GM12878 (cell line): ENCODE results near the gene AMIGO2. TPM values are rescaled to one million over a fixed set of nuclear protein-coding genes. Genes with fewer than 3 reads are reported as not detected.

Experiments used
- ATAC-seq: fragments of 200-7000 bp; cut with Tn5 transposase; 3 replicates; pipeline ENCODE4 v1.9.1; 2020; ENCODE audit warnings: mild to moderate bottlenecking, moderate library complexity
- BruUV-seq: library from RNA; stranded (reverse); fragments of 400-500 nt; replicated peaks from 2 replicates; lab custom pipeline; 2021; lab: Mats Ljungman, UMichigan
- CTCF ChIA-PET: fragments of 300-600 bp; sonication (Branson Sonifier 250); formaldehyde crosslinking; extraction: SDS; loops from one replicate; lab custom pipeline; 2021; ENCODE audit warnings: inconsistent platforms; lab: Yijun Ruan, JAX
- POLR2A ChIA-PET: fragments of 350-600 bp; formaldehyde crosslinking; extraction: SDS; loops from one replicate; lab custom pipeline; 2021; ENCODE audit warnings: inconsistent platforms; lab: Charles Lee
- RAD21 ChIA-PET: fragments of 300-600 bp; sonication (Branson Sonifier 250); formaldehyde crosslinking; loops from one replicate; lab custom pipeline; 2023; ENCODE audit warnings: antibody characterized with exemption; ENCODE audit not compliant: unreplicated experiment; lab: Charles Lee
- SMC1A ChIA-PET: fragments of 300-600 bp; sonication (Branson Sonifier 250); formaldehyde crosslinking; loops from one replicate; lab custom pipeline; 2023; ENCODE audit not compliant: unreplicated experiment, uncharacterized antibody; lab: Charles Lee
- DNase-seq: peaks from one replicate; pipeline ENCODE4 v3.0.0-alpha.2; 2011; ENCODE audit warnings: low read depth, low spot score
- FAIRE-seq: peaks from 3 replicates; lab custom pipeline; 2011; peaks lifted over from hg19 to GRCh38; lab: Jason Lieb, UNC
- H2AFZ ChIP-seq: 2 replicates; pipeline ENCODE4 v1.6.0; 2011; ENCODE audit warnings: low read depth, low read length, control low read depth; ENCODE audit not compliant: control insufficient read depth
- H3K27ac ChIP-seq: 2 replicates; pipeline ENCODE4 v1.5.1; 2011; ENCODE audit warnings: control low read depth; ENCODE audit not compliant: control insufficient read depth, insufficient read depth
- H3K27me3 ChIP-seq, 2 experiments: replicated peaks in 1 of 2; 2 replicates each; pipeline versions ENCODE4 v1.6.0 to v1.6.1; 2011; ENCODE audit warnings: low read length in 1 of 2; ENCODE audit not compliant: control insufficient read depth in 2 of 2, insufficient read depth in 2 of 2
- H3K36me3 ChIP-seq, 2 experiments: 2 replicates each; pipeline ENCODE4 v1.5.1; 2011; ENCODE audit warnings: low read length in 1 of 2; ENCODE audit not compliant: control insufficient read depth in 2 of 2, insufficient read depth in 2 of 2
- H3K4me1 ChIP-seq: 2 replicates; pipeline ENCODE4 v1.6.1; 2011; ENCODE audit warnings: mild to moderate bottlenecking, low read length, moderate library complexity, mixed read lengths; ENCODE audit not compliant: control insufficient read depth, insufficient read depth
- H3K4me2 ChIP-seq: 2 replicates; pipeline ENCODE4 v1.6.0; 2011; ENCODE audit warnings: control low read depth; ENCODE audit not compliant: control insufficient read depth, insufficient read depth
- H3K4me3 ChIP-seq: fragments of 200-600 bp; sonication (generic); 2 replicates; pipeline ENCODE4 v1.5.1; 2016
- H3K79me2 ChIP-seq: 2 replicates; pipeline ENCODE4 v1.6.0; 2011; ENCODE audit warnings: low read length; ENCODE audit not compliant: control insufficient read depth, insufficient read depth
- H3K9ac ChIP-seq: 2 replicates; pipeline ENCODE4 v1.8.0; 2011; ENCODE audit warnings: low read length, control low read depth, mixed read lengths; ENCODE audit not compliant: control insufficient read depth, insufficient read depth
- H3K9me3 ChIP-seq: replicated peaks from 3 replicates; pipeline ENCODE4 v1.5.1; 2011; ENCODE audit warnings: mild to moderate bottlenecking, low read length; ENCODE audit not compliant: control insufficient read depth, insufficient read depth
- H4K20me1 ChIP-seq: 2 replicates; pipeline ENCODE4 v1.6.0; 2011; ENCODE audit not compliant: control insufficient read depth, insufficient read depth
- BRCA1 ChIP-seq: IDR thresholded peaks from 2 replicates; pipeline ENCODE4 v1.6.1; 2011; ENCODE audit warnings: low read depth, low read length, improper control_type of control experiment
- E2F4 ChIP-seq: IDR thresholded peaks from 2 replicates; pipeline ENCODE4 v1.6.1; 2012; ENCODE audit warnings: low read depth, low read length, improper control_type of control experiment
- EED ChIP-seq: sonication (generic); IDR thresholded peaks from 2 replicates; pipeline ENCODE4 v1.6.1; 2016; ENCODE audit warnings: antibody characterized with exemption, low read depth
- MEF2A ChIP-seq: IDR thresholded peaks from 2 replicates; pipeline ENCODE4 v1.6.1; 2011; ENCODE audit warnings: low read depth, mild to moderate bottlenecking, low read length, moderate library complexity; ENCODE audit not compliant: insufficient read depth
- NFYA ChIP-seq: IDR thresholded peaks from 2 replicates; pipeline ENCODE4 v1.6.1; 2011; ENCODE audit warnings: low read depth, mild to moderate bottlenecking, low read length, improper control_type of control experiment, borderline replicate concordance
- PAX8 ChIP-seq: fragments of 450-650 bp; IDR thresholded peaks from 2 replicates; pipeline ENCODE4 v1.6.1; 2017; ENCODE audit warnings: mild to moderate bottlenecking, moderate library complexity
- RB1 ChIP-seq: fragments of 450-650 bp; formaldehyde crosslinking; IDR thresholded peaks from 2 replicates; pipeline ENCODE4 v1.6.1; 2017; ENCODE audit warnings: mild to moderate bottlenecking, borderline replicate concordance
- SMARCA5 ChIP-seq: fragments of 450-650 bp; IDR thresholded peaks from 2 replicates; pipeline ENCODE4 v1.6.1; 2017; ENCODE audit warnings: mild to moderate bottlenecking
- SUZ12 ChIP-seq: fragments of 200-600 bp; sonication (generic); IDR thresholded peaks from one replicate; pipeline ENCODE4 v1.6.1; 2018; ENCODE audit warnings: antibody characterized with exemption, mild to moderate bottlenecking; ENCODE audit not compliant: unreplicated experiment
- USF1 ChIP-seq: IDR thresholded peaks from 2 replicates; pipeline ENCODE4 v1.6.1; 2011; ENCODE audit warnings: borderline replicate concordance, low read depth, mild to moderate bottlenecking, moderate library complexity, mixed read lengths, low read length; ENCODE audit not compliant: insufficient read depth; ENCODE audit errors: extremely low read length
- YY1 ChIP-seq: IDR thresholded peaks from 2 replicates; pipeline ENCODE4 v1.6.1; 2011; ENCODE audit warnings: low read depth, mild to moderate bottlenecking, low read length
- ZNF217 ChIP-seq: fragments of 450-650 bp; IDR thresholded peaks from 2 replicates; pipeline ENCODE4 v1.6.1; 2017; ENCODE audit warnings: antibody characterized with exemption, mild to moderate bottlenecking
- ZNF24 ChIP-seq: fragments of 450-650 bp; IDR thresholded peaks from 2 replicates; pipeline ENCODE4 v1.6.1; 2017; ENCODE audit warnings: antibody characterized with exemption, mild to moderate bottlenecking
- ZNF384 ChIP-seq: IDR thresholded peaks from 2 replicates; pipeline ENCODE4 v1.6.1; 2012; ENCODE audit warnings: low read depth, mild to moderate bottlenecking, low read length, improper control_type of control experiment, borderline replicate concordance
- ZZZ3 ChIP-seq: IDR thresholded peaks from 2 replicates; pipeline ENCODE4 v1.6.1; 2011; ENCODE audit warnings: low read depth; ENCODE audit not compliant: control insufficient read depth, insufficient read length
- WGBS: methylation state at CpG from one replicate; pipeline ENCODE4 v1.1.6; 2016; ENCODE audit warnings: low lambda C conversion rate; ENCODE audit not compliant: insufficient replicate concordance, insufficient coverage; ENCODE audit errors: missing lambda C conversion rate; 5-methylcytosine and 5-hydroxymethylcytosine counted together
- in situ Hi-C: fragments of 300-500 bp; cut with MboI; formaldehyde crosslinking; loops from 9 replicates; pipeline ENCODE4 v1.14.3; 2018; ENCODE audit warnings: mixed read lengths
- intact Hi-C: fragments of 100-400 bp; cut with micrococcal nuclease; formaldehyde crosslinking; loops from one replicate; pipeline ENCODE4 v1.14.2; 2022; ENCODE audit not compliant: unreplicated experiment
- polyA plus RNA-seq, 11 experiments: library from polyadenylated mRNA; depleted of rRNA in 4 of 11; unstranded in 6 of 11; stranded (reverse) in 5 of 11; fragments of >200 nt; fragmentation: Nextera tagmentation in 4 of 11; fragmentation: Illumina TruSeq in 1 of 11; extraction: Ambion mirVana in 4 of 11; extraction: Trizol in 1 of 11; gene quantifications; 1 replicate in 1 of 11; 2 replicates in 10 of 11; pipeline versions ENCODE4 v1.2.1 to v1.2.3, GENCODE V29; 2011 to 2016; ENCODE audit warnings: inconsistent platforms in 2 of 11, missing spikeins in 2 of 11, low read depth in 1 of 11
- total RNA-seq, 4 experiments: library from RNA; depleted of rRNA in 3 of 4; stranded (reverse); fragments of >200 nt in 3 of 4; fragmentation: Illumina TruSeq in 1 of 4; extraction: Trizol in 1 of 4; gene quantifications; 2 replicates each; pipeline versions ENCODE4 v1.2.1 to v1.2.3, GENCODE V29; 2013 to 2021

Gene AMIGO2
- total and polyA plus RNA-seq, 10 of the 15 experiments (the other 5 are each of a cell fraction or from before 2014, with no cell fraction given): 0.03 to 0.15 (median 0.11) TPM; not detected in 7

- in situ Hi-C loops (no loop called here), intact Hi-C loops (no loop called here)
- H3K4me1 ChIP-seq: no peaks in the 10 kb centered on the region
- no peaks in the 10 kb centered on the region for H3K9me3 ChIP-seq
- H3K79me2 ChIP-seq: no peaks in the 10 kb centered on the region
- FAIRE-seq: no peak
- H3K27me3 ChIP-seq: no peaks in the 10 kb centered on the region; a peak in 2 of 4 replicates
- H3K27ac ChIP-seq: no peak overlapping the region
- no peak overlapping the region for H2AFZ ChIP-seq
- DNase-seq: no peak
- H3K9ac ChIP-seq: no peak overlapping the region
- no peak for ATAC-seq
- ChIA-PET RAD21 (no interaction called here), SMC1A (no interaction called here), POLR2A (no interaction called here), CTCF (no interaction called here)
- TF ChIP-seq SUZ12 (no peak), E2F4 (no peak), ZZZ3 (no peak), ZNF384 (no peak), NFYA (no peak), BRCA1 (no peak)
- no TSS peak for BruUV-seq
- H3K4me3 ChIP-seq: no peak overlapping the region
- H4K20me1 ChIP-seq: no peaks in the 10 kb centered on the region
- H3K36me3 ChIP-seq: no peaks in the 10 kb centered on the region
- no peak overlapping the region for H3K4me2 ChIP-seq
- 71% methylated on average over 2 of the region's 2 CpGs for WGBS
Observed at GRCh38 chr12:47099610-47100009, 19.9 kb upstream of the AMIGO2 start.

- no peak overlapping the region for H3K4me3 ChIP-seq
- no peak overlapping the region for H3K9ac ChIP-seq
- no peak overlapping the region for H3K27ac ChIP-seq
- no peak for DNase-seq
- no peaks in the 10 kb centered on the region; a peak in 2 of 4 replicates for H3K27me3 ChIP-seq
- 35% methylated on average over 6 of the region's 6 CpGs for WGBS
- FAIRE-seq: no peak
- ChIA-PET SMC1A (interaction anchor here (1.6 kb wide), 1 partner anchor 12 kb away, joined by 4 read pairs; no protein-coding TSS in a partner anchor), RAD21 (no interaction called here), CTCF (no interaction called here), POLR2A (no interaction called here)
- H3K36me3 ChIP-seq: no peaks in the 10 kb centered on the region
- no peak overlapping the region for H3K4me2 ChIP-seq
- no peak overlapping the region for H2AFZ ChIP-seq
- no peaks in the 10 kb centered on the region for H3K4me1 ChIP-seq
- in situ Hi-C loops: no loop called here
- BruUV-seq: no TSS peak
- H3K9me3 ChIP-seq: no peaks in the 10 kb centered on the region
- no peaks in the 10 kb centered on the region for H3K79me2 ChIP-seq
- intact Hi-C loops: no loop called here
- H4K20me1 ChIP-seq: no peaks in the 10 kb centered on the region
- ATAC-seq: no peak
- no peak for TF ChIP-seq PAX8
- TF ChIP-seq RB1: no peak
- TF ChIP-seq ZNF24: no peak
- TF ChIP-seq YY1: no peak
- TF ChIP-seq SMARCA5: no peak
- TF ChIP-seq USF1: no peak
- TF ChIP-seq MEF2A: no peak
- no peak for TF ChIP-seq ZNF217
- TF ChIP-seq BRCA1: no peak
- TF ChIP-seq EED: no peak
Observed at GRCh38 chr12:47098099-47098498, 18.3 kb upstream of the AMIGO2 start.
